Spleen (tissue), 7 donors: Measurements from ENCODE around the gene SMIM23.

ENCODE experiments used
- POLR2A ChIP-seq, 3 donors: fragments of 450-650 bp; IDR thresholded peaks; one replicate each; pipeline ENCODE4 v1.5.1; 2017; ENCODE audit warnings: antibody characterized with exemption in 3 of 3, mild to moderate bottlenecking in 1 of 3
- TF ChIP-seq, protein P1 (sequence below), 11 experiments: fragments of 200-600 bp in 7 of 11; fragments of 450-650 bp in 4 of 11; sonication (generic) in 4 of 11; IDR thresholded peaks in 8 of 11; conservative IDR thresholded peaks in 3 of 11; 1 replicate in 7 of 11; 2 replicates in 4 of 11; pipeline versions ENCODE4 v1.4.0 to v1.8.0; 2016 to 2021; ENCODE audit warnings: antibody characterized with exemption in 11 of 11, inconsistent platforms in 4 of 11, mild to moderate bottlenecking in 1 of 11
- donor health status: DM: no; HTN: no; CAD: no; lungs with moderate emphysema.
- donor health status: DM: no; HTN: no; CAD: no.
- donor health status: DM: no; HTN: no; CAD: no.

DNA sequence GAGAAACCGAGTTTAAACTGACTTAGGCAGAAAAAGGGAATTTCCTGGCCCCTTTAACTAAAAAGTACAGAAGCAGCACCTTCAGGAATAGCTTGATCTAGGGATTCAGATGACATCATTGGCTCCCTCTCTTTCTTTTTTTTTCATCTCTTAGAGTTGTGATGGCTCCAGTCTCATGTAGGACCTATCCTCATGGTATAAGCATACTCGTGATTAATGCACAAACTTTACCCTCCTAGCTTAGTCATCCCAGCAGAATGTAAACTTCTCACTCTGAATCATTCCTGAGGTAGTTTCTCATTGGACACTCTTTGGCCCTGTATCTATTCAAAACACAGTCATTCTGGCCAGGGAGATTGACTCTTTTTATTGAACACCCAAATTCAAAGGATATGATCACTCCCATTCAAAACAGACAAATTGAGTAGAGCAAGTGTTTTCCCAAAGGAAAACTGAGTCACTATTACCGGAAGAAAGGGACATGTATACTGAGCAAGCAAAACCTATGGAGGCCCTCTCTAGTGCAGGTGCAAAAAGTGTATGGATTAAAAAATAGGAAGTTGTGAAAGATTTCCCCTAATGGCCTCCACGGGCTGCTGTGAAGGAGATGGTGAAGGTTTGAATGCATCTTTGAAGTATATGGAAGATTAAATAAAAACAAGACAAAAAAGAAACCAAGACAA, 27.6 kb upstream of the SMIM23 start:
- TF ChIP-seq, protein P1, sequence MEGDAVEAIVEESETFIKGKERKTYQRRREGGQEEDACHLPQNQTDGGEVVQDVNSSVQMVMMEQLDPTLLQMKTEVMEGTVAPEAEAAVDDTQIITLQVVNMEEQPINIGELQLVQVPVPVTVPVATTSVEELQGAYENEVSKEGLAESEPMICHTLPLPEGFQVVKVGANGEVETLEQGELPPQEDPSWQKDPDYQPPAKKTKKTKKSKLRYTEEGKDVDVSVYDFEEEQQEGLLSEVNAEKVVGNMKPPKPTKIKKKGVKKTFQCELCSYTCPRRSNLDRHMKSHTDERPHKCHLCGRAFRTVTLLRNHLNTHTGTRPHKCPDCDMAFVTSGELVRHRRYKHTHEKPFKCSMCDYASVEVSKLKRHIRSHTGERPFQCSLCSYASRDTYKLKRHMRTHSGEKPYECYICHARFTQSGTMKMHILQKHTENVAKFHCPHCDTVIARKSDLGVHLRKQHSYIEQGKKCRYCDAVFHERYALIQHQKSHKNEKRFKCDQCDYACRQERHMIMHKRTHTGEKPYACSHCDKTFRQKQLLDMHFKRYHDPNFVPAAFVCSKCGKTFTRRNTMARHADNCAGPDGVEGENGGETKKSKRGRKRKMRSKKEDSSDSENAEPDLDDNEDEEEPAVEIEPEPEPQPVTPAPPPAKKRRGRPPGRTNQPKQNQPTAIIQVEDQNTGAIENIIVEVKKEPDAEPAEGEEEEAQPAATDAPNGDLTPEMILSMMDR (IDR thresholded peaks at IDR 0.05 in 8 of 11, conservative IDR thresholded peaks at IDR 0.05 in 3 of 11): no peak
- TF ChIP-seq POLR2A (IDR thresholded peaks at IDR 0.05): no peak
